HEK293 (cell line): ENCODE measurements around the gene ZDHHC3.

Source experiments
- BCL11A ChIP-seq: fragments of 450-650 bp; formaldehyde crosslinking; IDR thresholded peaks from 2 replicates; pipeline ENCODE4 v1.5.1; 2016; ENCODE audit warnings: low read depth, missing biosample characterization, missing genetic modification characterization
- BCL6B ChIP-seq: fragments of 450-650 bp; formaldehyde crosslinking; IDR thresholded peaks from 2 replicates; pipeline ENCODE4 v1.5.1; 2017; ENCODE audit warnings: missing biosample characterization, missing genetic modification characterization
- CTCF ChIP-seq: fragments of 450-650 bp; formaldehyde crosslinking; IDR thresholded peaks from 2 replicates; pipeline ENCODE4 v1.5.1; 2016; ENCODE audit warnings: missing biosample characterization, missing genetic modification characterization
- HOXA7 ChIP-seq: sonication (generic); formaldehyde crosslinking; IDR thresholded peaks from 2 replicates; pipeline ENCODE4 v1.8.1; 2022; ENCODE audit warnings: missing genetic modification reagents, borderline replicate concordance
- MZF1 ChIP-seq: fragments of 450-650 bp; formaldehyde crosslinking; IDR thresholded peaks from 2 replicates; pipeline ENCODE4 v1.5.1; 2017; ENCODE audit warnings: missing biosample characterization, missing genetic modification characterization, borderline replicate concordance
- PRDM10 ChIP-seq: fragments of 450-650 bp; formaldehyde crosslinking; IDR thresholded peaks from 2 replicates; pipeline ENCODE4 v1.5.1; 2016; ENCODE audit warnings: missing biosample characterization, missing genetic modification characterization
- SP7 ChIP-seq: fragments of 450-650 bp; formaldehyde crosslinking; IDR thresholded peaks from 2 replicates; pipeline ENCODE4 v1.5.1; 2016; ENCODE audit warnings: missing biosample characterization, missing genetic modification characterization
- ZBTB1 ChIP-seq: fragments of 450-650 bp; formaldehyde crosslinking; IDR thresholded peaks from 2 replicates; pipeline ENCODE4 v1.5.1; 2016; ENCODE audit warnings: missing biosample characterization, missing genetic modification characterization
- ZBTB26 ChIP-seq: fragments of 450-650 bp; formaldehyde crosslinking; optimal IDR thresholded peaks from 2 replicates; pipeline ENCODE3; 2016; ENCODE audit warnings: missing biosample characterization, mild to moderate bottlenecking, missing genetic modification characterization
- ZFP69B ChIP-seq: fragments of 450-650 bp; formaldehyde crosslinking; IDR thresholded peaks from 2 replicates; pipeline ENCODE4 v1.5.1; 2016; ENCODE audit warnings: missing biosample characterization, missing genetic modification characterization
- ZNF529 ChIP-seq: fragments of 450-650 bp; formaldehyde crosslinking; IDR thresholded peaks from 2 replicates; pipeline ENCODE4 v1.5.1; 2017; ENCODE audit warnings: missing genetic modification characterization, missing biosample characterization; ENCODE audit not compliant: insufficient replicate concordance
- ZNF549 ChIP-seq: fragments of 450-650 bp; IDR thresholded peaks from 2 replicates; pipeline ENCODE4 v1.5.1; 2018; ENCODE audit warnings: missing biosample characterization, missing genetic modification characterization, mild to moderate bottlenecking, inconsistent platforms, moderate library complexity

- TF ChIP-seq ZBTB26, result no peak
- no peak for TF ChIP-seq CTCF (tag by site-specific recombination)
- TF ChIP-seq MZF1 (tag by site-specific recombination), result no peak
- TF ChIP-seq ZFP69B (tag by site-specific recombination), result no peak
- no peak for TF ChIP-seq BCL6B (tag by site-specific recombination)
- no peak for TF ChIP-seq ZBTB1 (tag by site-specific recombination)
- no peak for TF ChIP-seq ZNF529 (tag by site-specific recombination)
- no peak for TF ChIP-seq PRDM10 (tag by site-specific recombination)
- no peak for TF ChIP-seq SP7 (tag by site-specific recombination)
- no peak for TF ChIP-seq ZNF549 (tag by site-specific recombination)
- no peak for TF ChIP-seq BCL11A (tag by site-specific recombination)
- no peak for TF ChIP-seq HOXA7 (CRISPR knock-in tag)
Observed at GRCh38 chr3:44974416-44974815, 1.6 kb downstream of the ZDHHC3 start.
